ENCODE results near the gene MAST1.
"Not testable (repeated sequence)": the region's sequence is repeated elsewhere in the genome, so short reads cannot be mapped to it uniquely, and the experiment has no call there.

The MAST1 gene

GRCh38 chr19:12838182-12838885 is at the start of gene MAST1:
Gene MAST1 (plus strand): TSS chr19:12838515. CDS start chr19:12838573, 58 bp downstream.
- DNase-seq = peak; percentile 50

DNA sequence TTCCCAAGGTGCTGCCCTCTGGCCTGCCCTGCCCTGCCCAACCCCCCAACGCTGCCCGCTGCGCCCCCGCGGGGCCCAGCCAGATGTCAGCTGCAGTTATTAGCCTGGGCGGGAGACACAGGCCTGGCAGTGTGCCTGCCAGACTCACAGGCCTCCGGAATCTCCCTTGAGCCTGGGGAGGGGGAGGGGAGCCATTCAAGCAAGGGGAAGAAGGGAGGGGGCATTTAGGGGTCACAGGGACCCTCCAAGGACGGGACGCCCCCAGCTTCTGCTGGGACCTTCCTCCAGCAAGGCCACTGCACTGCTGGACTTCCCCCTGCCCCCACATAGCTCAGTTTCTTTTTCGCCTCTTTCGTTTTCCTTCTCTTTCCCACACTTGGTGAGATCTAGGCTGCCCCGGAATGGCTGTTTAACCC is 49.6 kb upstream of the MAST1 start:
- peak; percentile 54 for DNase-seq

DNA sequence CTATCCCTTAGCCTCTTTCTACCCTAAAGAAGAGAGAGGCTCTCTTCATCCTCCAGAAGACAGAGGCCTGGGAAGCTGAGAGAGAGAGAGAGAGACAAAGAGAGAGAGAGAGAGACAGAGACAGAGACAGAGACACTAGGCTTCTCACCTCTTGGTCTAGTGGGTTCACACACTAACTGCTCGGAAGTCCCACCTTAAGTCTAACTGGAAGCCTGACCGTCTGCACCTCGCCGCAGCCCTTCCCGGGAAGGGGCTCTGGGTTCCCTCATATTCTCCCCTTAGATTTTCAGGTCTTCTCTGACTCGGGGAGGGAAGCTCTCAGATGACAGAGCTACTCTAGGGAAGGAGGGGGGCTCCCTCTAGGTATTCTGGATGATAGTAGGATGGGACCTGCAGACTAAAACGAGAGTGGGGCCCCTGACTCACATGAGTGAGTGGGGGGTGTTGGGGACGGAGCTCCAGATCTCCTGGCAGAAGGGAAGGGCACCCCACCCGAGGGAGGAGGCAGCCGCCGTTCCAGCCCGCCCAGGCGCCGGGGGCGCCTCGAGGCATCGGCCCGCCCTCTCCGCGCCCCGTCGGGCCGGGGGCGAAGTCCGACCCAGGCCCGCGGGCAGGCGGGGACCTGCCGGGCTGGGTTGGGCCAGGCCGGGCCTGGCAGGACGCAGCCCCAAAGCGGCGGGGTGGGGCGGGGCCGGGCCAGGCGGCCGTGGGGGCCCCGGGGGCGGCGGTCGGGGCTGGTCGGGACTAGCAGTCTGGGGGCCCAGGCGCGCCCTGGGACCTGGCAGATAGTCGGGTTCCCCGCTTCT is 49.0 kb upstream of the MAST1 start:
- DNase-seq = peak; percentile 39

DNA sequence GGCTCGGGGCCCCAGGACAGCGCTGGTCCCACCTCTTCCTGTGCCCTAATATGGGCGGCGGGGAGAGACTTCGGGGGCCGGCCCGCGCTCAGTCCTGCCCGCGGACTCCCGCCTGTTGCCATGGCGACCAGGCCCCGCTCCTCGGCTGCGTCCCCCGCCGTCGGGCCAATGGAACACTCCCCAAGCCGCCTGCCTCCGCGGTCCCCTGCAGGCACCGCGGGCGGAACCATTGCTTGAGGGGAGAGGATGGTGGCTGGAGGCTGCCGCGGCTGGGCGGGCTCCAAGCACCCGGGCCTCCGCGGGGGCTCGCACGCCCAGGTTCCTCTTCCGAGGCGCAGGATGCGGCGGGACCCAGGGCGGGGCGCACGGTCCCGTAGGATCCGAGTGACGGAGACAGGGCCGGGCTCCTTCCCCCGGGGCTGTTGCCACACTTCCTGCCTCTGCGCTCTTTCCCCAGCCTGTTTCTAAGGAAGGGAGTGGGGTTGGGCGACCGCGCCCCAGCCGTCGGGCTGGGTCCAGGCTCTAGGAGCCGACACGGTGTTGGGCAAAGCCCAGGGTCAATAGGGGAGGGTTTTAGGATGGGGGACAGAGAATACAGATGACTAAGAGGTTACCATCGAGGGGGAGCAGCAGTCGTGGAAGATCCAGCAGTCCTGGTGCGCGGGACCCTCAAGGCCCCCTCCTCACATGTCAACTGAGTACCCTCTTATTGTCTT is 48.3 kb upstream of the MAST1 start:
- peak; percentile 98 for DNase-seq

DNA sequence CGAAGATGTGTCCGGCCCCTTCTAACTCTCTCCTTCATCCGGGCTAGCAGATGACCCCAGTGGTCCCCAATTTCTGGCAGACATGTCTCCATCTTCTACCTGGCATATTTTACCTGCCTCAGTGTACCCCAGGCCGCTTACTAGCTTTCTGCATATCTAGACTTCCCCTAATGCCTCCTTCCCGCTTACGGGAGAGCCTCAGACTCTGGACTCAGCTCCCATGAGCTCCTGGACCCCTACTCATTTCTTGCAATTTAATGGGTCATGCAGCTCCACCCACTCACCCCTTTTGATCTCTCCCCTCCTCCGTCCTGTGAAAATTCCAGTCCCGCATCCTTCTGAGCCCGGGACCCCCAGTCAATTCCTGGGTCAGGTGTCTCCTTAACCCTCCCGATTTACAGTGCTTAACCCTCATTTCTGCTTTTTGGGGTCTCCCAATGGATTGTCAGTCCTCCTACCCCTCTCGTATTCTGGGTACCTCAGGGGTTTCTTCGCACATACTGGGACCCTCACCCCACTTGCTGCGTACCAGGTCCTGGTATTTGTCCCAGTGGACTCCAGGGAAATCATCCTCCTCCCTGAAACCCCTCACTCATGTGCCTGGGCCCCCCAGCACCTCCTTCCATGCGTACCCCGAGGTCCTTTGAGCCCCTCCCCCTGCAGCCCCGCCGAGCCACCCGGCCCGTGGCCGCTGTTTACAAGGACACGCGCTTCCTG is 47.5 kb upstream of the MAST1 start:
- DNase-seq = peak; percentile 21

DNA sequence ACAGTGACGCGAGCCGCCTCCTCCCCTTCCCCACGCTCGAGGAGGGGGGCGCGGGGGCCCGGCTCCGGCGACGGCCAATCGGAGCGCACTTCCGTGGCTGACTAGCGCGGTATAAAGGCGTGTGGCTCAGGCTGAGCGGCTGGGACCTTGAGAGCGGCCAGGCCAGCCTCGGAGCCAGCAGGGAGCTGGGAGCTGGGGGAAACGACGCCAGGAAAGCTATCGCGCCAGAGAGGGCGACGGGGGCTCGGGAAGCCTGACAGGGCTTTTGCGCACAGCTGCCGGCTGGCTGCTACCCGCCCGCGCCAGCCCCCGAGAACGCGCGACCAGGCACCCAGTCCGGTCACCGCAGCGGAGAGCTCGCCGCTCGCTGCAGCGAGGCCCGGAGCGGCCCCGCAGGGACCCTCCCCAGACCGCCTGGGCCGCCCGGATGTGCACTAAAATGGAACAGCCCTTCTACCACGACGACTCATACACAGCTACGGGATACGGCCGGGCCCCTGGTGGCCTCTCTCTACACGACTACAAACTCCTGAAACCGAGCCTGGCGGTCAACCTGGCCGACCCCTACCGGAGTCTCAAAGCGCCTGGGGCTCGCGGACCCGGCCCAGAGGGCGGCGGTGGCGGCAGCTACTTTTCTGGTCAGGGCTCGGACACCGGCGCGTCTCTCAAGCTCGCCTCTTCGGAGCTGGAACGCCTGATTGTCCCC is 46.8 kb upstream of the MAST1 start, which contains the start of gene JUNB:
JUNB (plus strand) TSS at position 142 of the 706 bp plus-strand sequence; CDS start at position 428, 286 bp downstream.
- peak; percentile 98 for DNase-seq

GRCh38 chr19:12792051-12792852 is 46.1 kb upstream of the MAST1 start:
- peak; percentile 82 for DNase-seq

DNA sequence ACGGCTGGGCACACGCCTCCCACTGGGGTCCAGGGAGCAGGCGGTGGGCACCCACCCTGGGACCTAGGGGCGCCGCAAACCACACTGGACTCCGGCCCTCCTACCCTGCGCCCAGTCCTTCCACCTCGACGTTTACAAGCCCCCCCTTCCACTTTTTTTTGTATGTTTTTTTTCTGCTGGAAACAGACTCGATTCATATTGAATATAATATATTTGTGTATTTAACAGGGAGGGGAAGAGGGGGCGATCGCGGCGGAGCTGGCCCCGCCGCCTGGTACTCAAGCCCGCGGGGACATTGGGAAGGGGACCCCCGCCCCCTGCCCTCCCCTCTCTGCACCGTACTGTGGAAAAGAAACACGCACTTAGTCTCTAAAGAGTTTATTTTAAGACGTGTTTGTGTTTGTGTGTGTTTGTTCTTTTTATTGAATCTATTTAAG is 45.4 kb upstream of the MAST1 start:
- peak; percentile 14 for DNase-seq

- DNase-seq = peak; percentile 96
These were observed 44.8 kb upstream of the MAST1 start for GRCh38 chr19:12793290-12794195.

DNA sequence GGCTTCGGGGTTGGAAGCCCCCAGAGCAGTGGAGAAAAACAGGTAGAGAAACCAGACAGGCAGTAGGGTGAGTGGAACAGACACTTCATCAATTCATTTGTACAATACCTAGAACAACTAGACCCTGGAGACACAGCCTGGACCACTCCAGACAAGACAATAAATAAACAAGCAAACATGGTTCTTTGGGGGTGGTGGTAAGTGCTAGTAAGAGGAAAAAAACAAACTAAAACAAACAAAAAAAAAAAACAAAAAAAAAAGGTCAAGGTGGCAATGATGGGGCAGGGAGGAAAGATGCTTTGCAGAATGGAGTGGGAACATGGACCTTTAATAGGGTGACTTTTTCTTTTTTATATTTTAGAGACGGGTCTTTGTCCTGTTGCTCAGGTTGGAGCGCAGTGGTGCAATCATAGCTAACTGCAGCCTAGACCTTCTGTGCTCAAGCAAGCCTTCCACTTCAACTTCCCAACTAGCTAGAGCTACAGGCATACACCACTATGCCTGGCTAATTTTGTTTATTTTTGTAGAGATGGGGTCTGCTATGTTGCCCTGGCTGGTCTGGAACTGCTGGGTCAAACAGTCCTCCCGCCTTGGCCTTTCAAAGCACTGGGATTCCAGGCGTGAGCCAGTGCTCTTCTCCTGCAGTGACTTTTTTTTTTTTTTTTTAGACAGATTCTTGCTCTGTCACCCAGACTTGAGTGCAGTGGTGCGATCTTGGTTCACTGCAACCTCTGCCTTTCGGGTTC is 43.9 kb upstream of the MAST1 start:
- DNase-seq = peak; percentile 20

- no peak for DNase-seq
These were observed 43.3 kb upstream of the MAST1 start for GRCh38 chr19:12794971-12795381.

GRCh38 chr19:12796146-12797071 is 41.9 kb upstream of the MAST1 start:
- peak; percentile 85 for DNase-seq

- no peak for DNase-seq
These were observed 41.2 kb upstream of the MAST1 start for GRCh38 chr19:12797141-12797587.

DNA sequence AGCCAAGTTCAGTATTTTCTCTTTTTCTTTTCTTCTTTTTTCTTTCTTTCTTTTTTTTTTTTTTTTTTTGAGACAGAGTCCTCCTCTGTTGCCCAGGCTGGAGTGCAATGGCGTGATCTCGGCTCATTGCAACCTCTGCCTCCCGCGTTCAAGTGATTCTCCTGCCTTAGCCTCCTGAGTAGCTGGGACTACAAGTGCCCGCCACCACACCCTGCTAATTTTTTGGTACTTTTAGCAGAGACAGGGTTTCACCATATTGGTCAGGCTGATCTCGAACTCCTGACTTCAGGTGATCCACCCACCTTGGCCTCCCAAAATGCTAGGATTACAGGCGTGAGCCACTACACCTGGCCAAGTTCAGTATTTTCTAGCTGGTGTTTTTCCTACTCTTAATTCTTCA is 40.7 kb upstream of the MAST1 start:
- not testable (repeated sequence) for DNase-seq

DNA sequence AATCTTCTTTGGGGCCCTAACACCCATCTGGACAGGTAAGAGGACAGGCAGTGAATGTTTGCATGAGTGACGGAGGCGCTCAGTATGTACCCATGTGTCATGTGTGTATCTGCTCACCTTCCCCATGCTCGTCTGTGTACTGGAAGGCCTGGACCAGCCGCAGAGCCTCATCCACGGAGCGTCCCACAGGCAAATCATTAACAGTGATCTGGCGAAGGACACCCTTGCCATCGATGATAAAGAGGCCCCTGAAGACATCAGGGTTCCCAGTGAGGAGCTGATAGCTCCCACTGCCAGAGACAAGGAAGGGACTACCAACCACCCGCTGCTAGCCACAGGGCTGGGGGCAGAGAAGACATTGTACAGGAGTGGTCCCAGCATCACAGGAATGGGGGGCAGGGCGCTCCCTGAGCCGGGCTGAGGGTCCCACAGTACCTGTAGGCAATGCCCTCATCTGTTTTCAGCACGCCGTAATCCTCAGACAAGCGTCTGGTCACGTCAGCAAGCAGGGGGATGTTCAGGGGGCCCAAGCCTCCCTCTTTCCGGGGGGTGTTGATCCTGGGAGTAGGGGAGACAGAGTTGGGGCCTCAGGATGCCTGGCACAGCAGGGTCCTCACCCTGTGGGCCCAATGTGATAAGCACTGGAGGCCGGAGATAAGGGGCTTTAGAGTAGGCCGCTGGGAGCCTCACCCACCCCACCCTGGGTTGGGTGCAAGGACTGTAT is 38.4 kb upstream of the MAST1 start:
- DNase-seq = no peak

DNA sequence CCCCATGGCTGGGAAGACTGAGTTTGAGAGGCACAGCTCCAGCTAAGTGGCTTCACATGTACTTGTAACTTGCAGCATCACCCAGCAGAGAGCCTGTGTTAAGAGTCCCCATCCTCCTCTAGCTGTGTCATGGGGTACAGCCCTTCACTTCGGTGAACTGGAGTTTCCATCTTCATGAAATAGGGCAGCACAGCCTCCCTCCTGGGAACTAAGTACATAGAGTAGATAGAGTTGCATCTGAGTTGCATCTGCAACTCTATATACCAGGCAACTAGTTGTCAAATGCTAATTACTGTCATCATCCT is 37.9 kb upstream of the MAST1 start:
- DNase-seq = no peak

DNA sequence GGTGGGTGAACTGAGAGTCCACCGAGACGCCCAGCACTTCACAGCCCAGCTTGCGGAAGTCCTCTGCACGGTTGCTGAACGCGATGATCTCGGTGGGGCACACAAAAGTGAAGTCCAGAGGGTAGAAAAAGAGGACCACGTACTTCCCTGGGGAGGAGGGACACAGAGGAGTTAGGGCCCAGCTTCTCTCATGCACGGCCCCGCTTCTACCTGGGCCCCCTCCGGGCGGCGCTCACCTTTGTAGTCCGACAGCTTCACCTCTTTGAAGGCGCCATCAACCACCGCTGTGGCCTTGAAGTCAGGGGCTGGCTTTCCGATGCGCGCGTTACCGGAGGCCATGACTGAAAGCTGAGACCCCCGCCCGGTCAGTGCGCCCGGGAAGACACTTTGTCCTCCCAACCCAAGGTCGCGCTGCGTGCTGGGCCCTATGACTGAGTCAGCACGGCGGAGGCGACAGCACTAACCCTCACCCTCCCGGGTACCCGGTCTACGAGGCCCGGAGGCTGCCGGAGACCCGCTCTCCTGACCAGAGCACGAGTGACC is 37.3 kb upstream of the MAST1 start:
- DNase-seq = no peak
